DOHH2 (cell line): ENCODE results near the gene FGA.

Experiments used
- H3F3A ChIP-seq: fragments of 200-600 bp; sonication (generic), shearing (Covaris generic); 2 replicates; pipeline ENCODE4 v1.6.0; 2016; ENCODE audit warnings: antibody characterized with exemption, mild to moderate bottlenecking; ENCODE audit not compliant: control insufficient read depth, insufficient read depth
- H3K27ac ChIP-seq: fragments of 200-600 bp; sonication (generic); 2 replicates; pipeline ENCODE4 v1.5.1; 2014; ENCODE audit warnings: low read depth, mild to moderate bottlenecking, low read length, moderate library complexity
- H3K27me3 ChIP-seq: fragments of 200-600 bp; sonication (generic); 2 replicates; pipeline ENCODE4 v1.6.1; 2014; ENCODE audit warnings: mild to moderate bottlenecking, low read length, mixed read lengths; ENCODE audit not compliant: control insufficient read depth
- H3K36me3 ChIP-seq: fragments of 200-600 bp; sonication (generic); 2 replicates; pipeline ENCODE4 v1.6.1; 2014; ENCODE audit warnings: mild to moderate bottlenecking, low read length, moderate library complexity, mixed read lengths; ENCODE audit not compliant: control insufficient read depth
- H3K4me1 ChIP-seq: fragments of 200-600 bp; sonication (generic); 2 replicates; pipeline ENCODE4 v1.6.1; 2014; ENCODE audit warnings: mild to moderate bottlenecking, low read length, mixed read lengths; ENCODE audit not compliant: control insufficient read depth
- H3K4me2 ChIP-seq: fragments of 200-600 bp; sonication (generic); 2 replicates; pipeline ENCODE4 v1.6.0; 2014; ENCODE audit warnings: mild to moderate bottlenecking, low read length, moderate library complexity
- H3K4me3 ChIP-seq: fragments of 200-600 bp; sonication (generic); 2 replicates; pipeline ENCODE4 v1.5.1; 2014; ENCODE audit warnings: mild to moderate bottlenecking, low read length, mixed read lengths
- H3K79me2 ChIP-seq: fragments of 200-600 bp; sonication (generic); 2 replicates; pipeline ENCODE4 v1.6.1; 2014; ENCODE audit warnings: mild to moderate bottlenecking, low read length, mixed read lengths; ENCODE audit not compliant: control insufficient read depth
- H3K9me2 ChIP-seq: fragments of 200-600 bp; sonication (generic); replicated peaks from 2 replicates; pipeline ENCODE4 v1.6.1; 2014; ENCODE audit warnings: mild to moderate bottlenecking, low read length, mixed read lengths; ENCODE audit not compliant: control insufficient read depth
- H3K9me3 ChIP-seq: fragments of 200-600 bp; sonication (generic); 2 replicates; pipeline ENCODE4 v1.6.1; 2014; ENCODE audit warnings: antibody characterized with exemption, low read length, mixed read lengths; ENCODE audit not compliant: control insufficient read depth, insufficient read depth
- H4K20me1 ChIP-seq: fragments of 200-600 bp; sonication (generic); 2 replicates; pipeline ENCODE4 v1.6.0; 2014; ENCODE audit warnings: low read depth, mild to moderate bottlenecking, antibody characterized with exemption, low read length, moderate library complexity; ENCODE audit not compliant: control insufficient read depth, insufficient read depth
- EZH2phosphoT487 ChIP-seq: fragments of 200-600 bp; sonication (generic); IDR thresholded peaks from 2 replicates; pipeline ENCODE4 v1.6.1; 2017; ENCODE audit warnings: borderline replicate concordance, mild to moderate bottlenecking, antibody characterized with exemption, low read length, moderate library complexity, mixed read lengths
- TF ChIP-seq, protein P1 (sequence below): fragments of 200-600 bp; sonication (generic); IDR thresholded peaks from one replicate; pipeline ENCODE4 v1.5.1; 2014; ENCODE audit warnings: antibody characterized with exemption, mild to moderate bottlenecking, low read depth, low read length; ENCODE audit not compliant: poor library complexity, severe bottlenecking

The FGA gene

DNA sequence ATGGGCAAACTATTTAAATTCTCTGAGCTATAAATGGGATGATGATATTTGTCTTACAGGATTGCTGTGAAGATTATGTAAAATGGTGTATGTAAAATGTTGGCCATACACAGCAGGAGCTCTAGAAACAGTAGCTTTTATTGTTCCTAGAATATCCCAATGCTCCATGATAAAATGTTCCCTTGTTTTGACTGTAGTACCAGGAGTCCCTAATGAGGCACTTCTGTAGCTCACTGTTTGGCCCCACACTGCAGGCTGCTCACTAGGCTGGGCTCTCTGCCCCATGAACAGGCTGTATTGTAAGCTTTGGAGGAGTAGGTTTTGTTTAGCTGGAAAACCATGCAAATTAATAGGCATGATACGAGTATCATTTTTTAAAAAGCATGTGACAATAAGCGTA is 3.3 kb upstream of the FGA start:
- no peaks in the 10 kb centered on the region for H3K36me3 ChIP-seq
- no peak for TF ChIP-seq EZH2phosphoT487
- TF ChIP-seq, protein P1, sequence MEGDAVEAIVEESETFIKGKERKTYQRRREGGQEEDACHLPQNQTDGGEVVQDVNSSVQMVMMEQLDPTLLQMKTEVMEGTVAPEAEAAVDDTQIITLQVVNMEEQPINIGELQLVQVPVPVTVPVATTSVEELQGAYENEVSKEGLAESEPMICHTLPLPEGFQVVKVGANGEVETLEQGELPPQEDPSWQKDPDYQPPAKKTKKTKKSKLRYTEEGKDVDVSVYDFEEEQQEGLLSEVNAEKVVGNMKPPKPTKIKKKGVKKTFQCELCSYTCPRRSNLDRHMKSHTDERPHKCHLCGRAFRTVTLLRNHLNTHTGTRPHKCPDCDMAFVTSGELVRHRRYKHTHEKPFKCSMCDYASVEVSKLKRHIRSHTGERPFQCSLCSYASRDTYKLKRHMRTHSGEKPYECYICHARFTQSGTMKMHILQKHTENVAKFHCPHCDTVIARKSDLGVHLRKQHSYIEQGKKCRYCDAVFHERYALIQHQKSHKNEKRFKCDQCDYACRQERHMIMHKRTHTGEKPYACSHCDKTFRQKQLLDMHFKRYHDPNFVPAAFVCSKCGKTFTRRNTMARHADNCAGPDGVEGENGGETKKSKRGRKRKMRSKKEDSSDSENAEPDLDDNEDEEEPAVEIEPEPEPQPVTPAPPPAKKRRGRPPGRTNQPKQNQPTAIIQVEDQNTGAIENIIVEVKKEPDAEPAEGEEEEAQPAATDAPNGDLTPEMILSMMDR = no peak
- H3K79me2 ChIP-seq = no peaks in the 10 kb centered on the region
- no peaks in the 10 kb centered on the region for H3K9me2 ChIP-seq
- no peaks in the 10 kb centered on the region for H3K4me1 ChIP-seq
- H4K20me1 ChIP-seq = no peaks in the 10 kb centered on the region
- no peaks in the 10 kb centered on the region for H3K9me3 ChIP-seq
- H3F3A ChIP-seq = no peaks in the 10 kb centered on the region
- no peak overlapping the region for H3K4me3 ChIP-seq
- H3K27me3 ChIP-seq = no peaks in the 10 kb centered on the region
- no peak overlapping the region for H3K4me2 ChIP-seq
- H3K27ac ChIP-seq = no peak overlapping the region

DNA sequence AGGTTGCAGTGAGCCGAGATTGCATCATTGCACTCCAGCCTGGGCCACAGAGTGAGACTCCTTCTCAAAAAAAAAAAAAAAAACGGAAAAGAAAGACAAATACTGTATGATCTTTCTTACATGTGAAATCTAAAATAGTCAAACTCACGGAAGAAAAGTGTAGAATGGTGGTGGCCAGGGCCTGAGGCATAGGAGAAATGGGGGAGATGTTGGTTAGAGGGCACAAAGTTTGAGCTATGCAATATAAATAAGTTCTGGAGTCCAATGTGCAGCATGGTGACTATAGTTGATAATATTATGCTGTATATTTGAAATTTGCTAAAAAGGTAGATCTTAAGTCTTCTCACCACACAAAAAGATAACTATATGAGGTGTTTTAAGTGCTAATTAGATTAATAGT is 1.3 kb upstream of the FGA start:
- TF ChIP-seq EZH2phosphoT487 = no peak
- TF ChIP-seq, protein P1 = no peak
- Histone ChIP-seq H3K27me3 (no peaks in the 10 kb centered on the region), H3K79me2 (no peaks in the 10 kb centered on the region), H3F3A (no peaks in the 10 kb centered on the region), H3K9me3 (no peaks in the 10 kb centered on the region), H4K20me1 (no peaks in the 10 kb centered on the region), H3K9me2 (no peaks in the 10 kb centered on the region), H3K4me3 (no peak overlapping the region), H3K4me2 (no peak overlapping the region), H3K27ac (no peak overlapping the region), H3K36me3 (no peaks in the 10 kb centered on the region), H3K4me1 (no peaks in the 10 kb centered on the region)

DNA sequence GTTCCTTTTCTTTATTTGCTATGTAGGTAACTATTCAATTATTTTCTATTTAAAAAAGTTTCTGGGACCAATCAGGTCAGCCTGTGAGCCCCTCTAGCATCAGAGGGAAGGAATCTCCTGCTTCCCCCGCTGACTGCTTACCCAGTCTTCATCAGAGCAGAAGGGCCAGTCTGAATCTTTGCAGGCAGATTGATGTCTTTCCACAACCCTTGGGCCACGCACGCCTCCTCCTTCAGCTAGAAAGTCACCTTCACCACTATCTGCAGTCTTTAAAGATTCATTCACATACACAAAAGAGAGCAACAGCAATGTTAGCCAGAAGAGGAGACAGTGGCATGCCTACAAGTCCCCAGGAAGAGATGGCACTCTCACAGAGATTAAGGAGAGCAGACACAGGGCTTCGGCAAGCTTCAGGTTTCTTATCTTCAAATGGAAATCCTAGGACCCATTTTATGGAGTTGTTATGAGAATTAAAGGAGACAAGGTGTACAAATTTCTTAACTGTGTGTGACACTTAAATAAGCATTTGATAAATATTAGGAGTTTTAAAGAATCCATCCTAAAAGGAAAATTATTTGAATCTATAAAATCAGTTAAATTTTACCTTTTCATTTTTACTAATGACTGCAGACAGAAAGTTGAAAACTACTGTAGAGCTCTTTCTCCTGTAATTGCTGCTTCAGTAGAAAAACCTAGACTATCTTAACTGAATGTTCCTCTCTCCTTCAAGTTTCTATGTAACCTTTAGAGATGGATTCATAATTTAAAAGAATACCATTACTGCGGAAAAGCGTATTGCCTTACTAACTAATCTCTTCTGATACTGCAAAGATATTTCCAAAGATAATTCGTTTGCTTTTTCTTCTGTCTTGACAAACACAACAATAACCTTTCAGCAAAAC is 995 bp downstream of the FGA start:
- H3K9me3 ChIP-seq = no peaks in the 10 kb centered on the region
- no peak overlapping the region for H3K4me2 ChIP-seq
- no peaks in the 10 kb centered on the region for H3K79me2 ChIP-seq
- H4K20me1 ChIP-seq = no peaks in the 10 kb centered on the region
- no peak overlapping the region for H3K27ac ChIP-seq
- no peaks in the 10 kb centered on the region for H3K9me2 ChIP-seq
- no peaks in the 10 kb centered on the region for H3K4me1 ChIP-seq
- H3K27me3 ChIP-seq = no peaks in the 10 kb centered on the region
- TF ChIP-seq, protein P1 = no peak
- no peak for TF ChIP-seq EZH2phosphoT487
- no peaks in the 10 kb centered on the region for H3F3A ChIP-seq
- H3K36me3 ChIP-seq = no peaks in the 10 kb centered on the region
- H3K4me3 ChIP-seq = no peak overlapping the region
